Activated CD4-positive, alpha-beta T cell treated with anti-CD3 and anti-CD28 coated beads, Interleukin-2, amount 50 U/mL, for 48 hours (primary cell): ENCODE measurements around the gene BOD1.
A peak's percentile ranks its signal among the peaks of the same experiment; 100 is the strongest.

Source experiments
- DNase-seq, 2 experiments: peaks; one replicate each; pipeline ENCODE4 v3.0.0-alpha.2; 2020

BOD1 gene

DNA sequence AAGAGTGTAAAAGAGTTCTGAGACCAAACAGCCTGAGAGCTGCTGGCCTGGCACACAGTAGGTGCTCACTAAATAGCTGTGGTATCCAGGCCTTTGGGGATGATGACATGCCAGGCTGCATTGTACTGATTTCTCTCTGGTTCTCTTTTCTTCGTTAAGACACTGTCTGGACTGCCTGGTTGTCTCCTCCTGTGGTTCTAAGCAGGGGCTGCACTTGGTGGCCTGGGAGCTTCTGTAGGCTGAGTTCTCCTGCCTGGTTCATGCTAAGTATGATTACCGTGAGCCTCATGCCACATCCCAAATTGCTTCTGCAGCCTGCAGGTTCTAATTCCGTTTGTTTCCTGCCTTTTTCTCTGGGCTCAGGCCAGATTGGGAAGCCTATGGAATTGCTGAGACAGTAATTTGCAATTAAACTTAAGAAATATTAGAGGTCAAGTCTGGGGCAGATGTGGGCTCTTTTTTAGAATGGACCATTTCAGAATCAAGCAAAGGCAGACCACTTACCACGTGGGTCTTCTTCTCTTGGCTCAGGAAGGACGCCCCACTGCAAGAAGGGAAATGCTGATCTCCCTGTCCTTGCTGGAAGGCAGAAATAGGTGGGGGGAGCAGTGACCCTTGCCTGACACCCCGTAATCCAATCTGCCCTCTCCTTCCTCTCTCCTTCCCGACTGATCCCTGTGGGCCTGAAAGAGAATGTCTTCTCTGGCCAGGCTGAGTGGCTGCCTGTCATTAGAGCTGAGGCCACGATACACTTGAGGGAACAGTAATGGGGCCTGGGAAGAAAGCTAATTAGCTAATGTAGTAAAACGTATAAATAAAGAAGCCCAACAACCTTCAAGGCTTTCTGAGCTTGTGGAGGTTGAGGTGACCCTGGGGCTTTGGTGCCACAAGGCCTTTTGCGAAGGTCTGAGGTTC, 21.9 kb upstream of the BOD1 start:
- no peak for DNase-seq

GRCh38 chr5:173637340-173637739, 20.9 kb upstream of the BOD1 start:
- DNase-seq, result peak in 1 of 2 experiments; percentile 26

- DNase-seq, result no peak
These were observed 18.1 kb upstream of the BOD1 start for GRCh38 chr5:173634465-173634983.

DNA sequence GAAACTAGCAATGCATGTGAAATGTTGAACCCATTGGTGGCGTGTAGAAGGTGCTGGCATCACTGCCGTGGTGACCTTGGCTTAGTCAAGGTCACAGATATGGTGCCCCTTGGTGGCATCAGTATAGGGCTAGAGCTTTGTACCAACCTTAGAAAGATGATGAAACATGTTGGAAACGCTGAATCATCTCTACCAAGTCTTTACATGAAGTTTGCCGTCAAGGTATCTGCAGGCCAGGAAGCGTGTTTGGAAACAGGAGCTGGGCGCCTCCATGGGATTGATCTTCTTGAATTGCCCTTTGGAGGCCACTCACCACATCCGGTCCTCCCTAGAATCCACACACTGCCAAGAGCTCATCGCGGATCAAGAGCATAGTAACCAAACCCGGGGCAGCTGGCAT, 16.9 kb upstream of the BOD1 start:
- DNase-seq, result no peak

DNA sequence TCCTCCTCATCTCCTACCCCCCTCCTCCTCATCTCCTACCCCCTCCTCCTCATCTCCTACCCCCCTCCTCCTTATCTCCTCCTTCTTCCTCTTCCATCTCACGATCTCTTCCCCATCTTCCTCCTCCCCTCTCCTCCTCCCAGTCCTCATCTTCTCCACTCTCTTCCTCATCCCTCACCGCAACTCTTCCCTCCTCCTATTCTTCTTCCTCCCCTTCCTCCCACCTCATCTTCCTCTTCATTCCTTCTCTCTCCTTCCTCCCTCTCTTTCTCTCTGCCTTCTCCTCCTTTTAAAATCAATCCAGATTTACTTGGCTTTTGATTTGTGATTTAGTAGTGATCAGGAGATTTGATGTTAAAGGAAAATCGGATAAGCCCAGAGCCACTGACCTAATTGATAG, 15.0 kb upstream of the BOD1 start:
- DNase-seq, result no peak

- no peak for DNase-seq
These were observed 14.4 kb upstream of the BOD1 start for GRCh38 chr5:173630724-173631365.

DNA sequence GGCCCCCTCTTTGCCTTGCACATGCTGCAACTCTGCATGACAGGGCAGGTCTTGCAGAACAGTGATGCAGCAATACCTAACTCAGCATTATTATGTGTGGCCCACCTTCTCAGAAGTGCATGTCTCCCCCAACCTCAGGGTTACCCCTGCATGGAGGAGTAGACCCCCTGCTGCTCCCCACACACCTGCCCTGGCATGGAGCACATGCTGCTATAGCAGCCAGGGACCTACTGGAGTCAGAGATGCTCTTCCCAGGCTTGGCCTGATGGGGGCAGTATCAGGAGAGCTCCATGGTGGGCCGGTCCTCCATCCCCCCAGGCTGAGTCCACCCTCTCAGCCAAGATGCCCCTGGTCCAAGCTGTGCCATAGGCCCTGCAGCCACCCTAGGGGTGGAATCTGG, 13.2 kb upstream of the BOD1 start:
- peak in 1 of 2 experiments; percentile 25 for DNase-seq

- DNase-seq, result no peak
These were observed 12.1 kb upstream of the BOD1 start for GRCh38 chr5:173628501-173628900.

- no peak for DNase-seq
These were observed 11.5 kb upstream of the BOD1 start for GRCh38 chr5:173627860-173628392.

GRCh38 chr5:173627271-173627670, 10.8 kb upstream of the BOD1 start:
- no peak for DNase-seq

DNA sequence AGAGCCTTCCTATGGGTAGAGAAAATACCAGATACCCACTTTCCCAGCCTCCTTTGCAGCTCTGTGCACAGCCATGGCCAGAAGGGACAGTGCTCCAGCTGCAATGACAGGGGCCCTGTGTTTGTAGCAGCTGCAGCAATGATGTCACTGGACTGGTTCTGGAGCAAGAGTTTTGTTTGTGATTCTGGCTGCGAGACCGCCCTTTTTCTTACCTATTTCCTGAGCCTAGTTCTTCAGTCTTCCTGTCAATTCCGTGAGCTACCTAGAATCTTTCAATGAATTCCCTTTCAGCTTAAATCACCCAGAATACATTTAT, 10.0 kb upstream of the BOD1 start:
- no peak for DNase-seq

GRCh38 chr5:173625673-173626504, 9.4 kb upstream of the BOD1 start:
- no peak for DNase-seq

- no peak for DNase-seq
These were observed 8.8 kb upstream of the BOD1 start for GRCh38 chr5:173625261-173625660.

DNA sequence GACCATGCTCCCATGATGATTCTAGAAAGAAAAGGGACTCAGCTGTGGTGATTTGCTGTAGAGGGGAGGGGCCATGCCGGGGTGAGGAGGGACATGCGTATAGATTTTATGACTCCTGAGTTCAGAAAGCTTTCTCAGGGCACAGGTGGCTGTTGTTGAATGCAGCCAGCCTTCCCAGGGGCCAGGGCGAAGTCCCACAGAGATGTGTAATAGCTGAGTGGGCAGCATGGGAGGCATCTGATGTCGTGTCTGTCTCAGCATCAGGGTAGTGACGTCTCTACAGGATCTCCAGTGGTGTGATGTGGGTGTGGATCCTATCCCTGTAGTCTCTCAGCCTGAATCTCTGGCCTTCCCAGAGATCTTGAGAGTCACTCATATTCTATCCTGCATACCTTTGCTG, 7.8 kb upstream of the BOD1 start:
- DNase-seq, result no peak

GRCh38 chr5:173623789-173624188, 7.3 kb upstream of the BOD1 start:
- DNase-seq, result no peak

DNA sequence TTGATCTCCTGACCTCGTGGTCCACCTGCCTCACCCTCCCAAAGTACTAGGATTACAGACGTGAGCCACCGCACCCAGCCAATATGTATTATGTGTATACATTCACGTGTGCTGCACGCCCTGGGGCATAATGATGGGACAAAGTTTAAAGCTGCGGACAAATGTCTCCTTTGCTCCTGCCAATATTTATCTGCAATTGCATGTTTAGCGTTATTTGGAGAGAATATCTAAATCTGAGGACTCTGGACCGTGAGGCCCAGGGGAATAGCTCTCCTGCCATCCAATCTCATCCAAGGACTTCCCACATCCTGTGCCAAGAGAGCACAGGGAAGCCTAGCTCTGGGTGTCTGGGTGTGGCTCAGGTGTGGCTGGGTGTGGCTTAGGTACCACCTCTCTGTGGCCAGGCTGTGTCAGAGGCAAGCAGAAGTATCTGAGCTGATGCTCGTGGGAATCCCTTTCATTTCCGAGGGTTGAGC, 6.9 kb upstream of the BOD1 start:
- DNase-seq, result no peak

GRCh38 chr5:173622183-173623047, 6.0 kb upstream of the BOD1 start:
- DNase-seq, result no peak

GRCh38 chr5:173620784-173621183, 4.3 kb upstream of the BOD1 start:
- DNase-seq, result no peak

GRCh38 chr5:173618927-173619519, 2.6 kb upstream of the BOD1 start:
- DNase-seq, result peak; percentile 18 to 35

DNA sequence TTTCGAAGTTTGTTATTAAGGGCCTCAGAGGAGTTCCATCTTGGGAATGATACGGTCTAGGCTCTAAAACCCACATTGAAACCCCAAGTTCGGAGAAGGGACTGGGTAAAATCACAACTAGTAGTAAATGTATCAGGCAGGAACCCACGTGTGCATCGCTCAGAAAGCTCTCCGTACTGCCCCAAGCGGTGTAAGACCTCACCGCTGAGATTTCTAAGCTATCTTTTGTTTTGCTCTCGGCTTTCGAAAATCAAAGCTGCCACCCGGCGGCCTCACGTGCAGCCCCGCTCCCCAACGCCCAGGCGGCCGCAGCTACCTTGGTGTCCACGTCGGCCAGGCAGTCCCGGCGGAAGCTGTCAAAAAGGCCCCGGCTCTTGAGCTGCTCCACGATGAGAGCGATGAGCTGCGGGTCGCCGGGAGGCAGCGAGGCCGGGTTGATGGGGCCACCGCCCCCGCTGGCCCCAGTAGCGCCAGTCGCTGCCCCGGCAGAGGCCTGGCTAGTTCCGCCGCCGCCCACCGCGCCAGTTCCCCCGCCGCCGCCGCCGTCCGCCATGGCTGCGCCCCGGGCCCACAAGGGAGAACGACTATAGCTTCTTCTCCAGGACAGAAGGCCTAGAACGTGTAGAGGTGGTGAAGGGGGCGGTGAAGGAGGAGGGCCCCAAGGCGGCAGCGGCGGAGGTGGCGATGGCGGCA, 420 bp downstream of the BOD1 start:
- peak; percentile 59 to 73 for DNase-seq

DNA sequence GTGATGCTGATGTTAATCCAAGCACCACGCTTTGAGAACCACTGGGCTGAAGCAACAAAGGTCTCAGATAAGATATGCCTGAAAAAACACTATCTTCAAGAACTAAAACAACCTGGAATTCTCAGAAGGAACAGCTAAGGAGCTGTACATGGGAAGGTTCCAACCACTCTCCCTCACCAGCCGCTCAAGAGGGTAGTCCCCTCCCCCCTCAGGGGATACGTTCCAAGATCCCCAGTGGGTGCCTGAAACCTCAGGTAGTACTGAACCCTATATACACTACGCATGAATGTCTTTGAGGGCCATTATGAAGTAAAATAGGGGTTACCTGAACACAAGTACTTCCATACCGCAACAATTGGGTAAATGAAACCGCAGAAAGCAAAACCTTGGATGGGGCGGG, 1.9 kb downstream of the BOD1 start:
- DNase-seq, result no peak
